ENCODE measurements around the gene CFAP221.
"Not testable (repeated sequence)": the region's sequence is repeated elsewhere in the genome, so short reads cannot be mapped to it uniquely, and the experiment has no call there.

Gene CFAP221

GRCh38 chr2:119617455-119617854, 73.2 kb downstream of the CFAP221 start:
- POLR2A ChIA-PET: no interaction called here
- no peak for DNase-seq (ENCODE audit: extremely low spot score)
- CTCF ChIA-PET: no interaction called here

GRCh38 chr2:119618725-119619124, 74.5 kb downstream of the CFAP221 start:
- DNase-seq (ENCODE audit: extremely low spot score); POLR2A ChIA-PET; CTCF ChIA-PET: not testable (repeated sequence)

More at GRCh38 chr2:119617455-119617854, 73.2 kb downstream of the CFAP221 start:
- no peak for TF ChIP-seq CTCF (IDR thresholded peaks at IDR 0.05; ENCODE audit: control extremely low read depth, extremely low read depth, low read depth, missing control alignments)

- CTCF ChIA-PET: interaction anchor here (0.7 to 1.5 kb wide), 2 partner anchors 9 to 17 kb away, joined by 3 to 4 read pairs; no protein-coding TSS in a partner anchor
- TF ChIP-seq CTCF (IDR thresholded peaks at IDR 0.05; ENCODE audit: control extremely low read depth, extremely low read depth, low read depth, missing control alignments): no peak
- DNase-seq (ENCODE audit: extremely low spot score): no peak
- POLR2A ChIA-PET: no interaction called here
Measured at GRCh38 chr2:119625226-119625625, 81.0 kb downstream of the CFAP221 start.

GRCh38 chr2:119629323-119629825, 85.1 kb downstream of the CFAP221 start:
- CTCF ChIA-PET: interaction anchor here (2.5 kb wide), 1 partner anchor 12 kb away, joined by 12 read pairs; no protein-coding TSS in a partner anchor
- DNase-seq (ENCODE audit: extremely low spot score): no peak
- POLR2A ChIA-PET: no interaction called here
- no peak for TF ChIP-seq CTCF (IDR thresholded peaks at IDR 0.05; ENCODE audit: control extremely low read depth, extremely low read depth, low read depth, missing control alignments)

- DNase-seq (ENCODE audit: extremely low spot score): no peak
- TF ChIP-seq CTCF (IDR thresholded peaks at IDR 0.05; ENCODE audit: control extremely low read depth, extremely low read depth, low read depth, missing control alignments): no peak
- ChIA-PET CTCF (interaction anchor here (2.5 kb wide), 1 partner anchor 11 kb away, joined by 12 read pairs; no protein-coding TSS in a partner anchor), POLR2A (no interaction called here)
Measured at GRCh38 chr2:119630121-119630520, 85.9 kb downstream of the CFAP221 start.

- ChIA-PET POLR2A (no interaction called here), CTCF (interaction anchor here (1.0 kb wide), 2 partner anchors 538 to 676 kb away, joined by 3 read pairs; no protein-coding TSS in a partner anchor)
- no peak for DNase-seq (ENCODE audit: extremely low spot score)
- no peak for TF ChIP-seq CTCF (IDR thresholded peaks at IDR 0.05; ENCODE audit: control extremely low read depth, extremely low read depth, low read depth, missing control alignments)
Measured at GRCh38 chr2:119637371-119637770, 93.1 kb downstream of the CFAP221 start.

GRCh38 chr2:119638246-119638645, 94.0 kb downstream of the CFAP221 start:
- ChIA-PET CTCF (interaction anchor here (1.0 kb wide), 2 partner anchors 31 to 537 kb away, joined by 3 read pairs; no protein-coding TSS in a partner anchor), POLR2A (no interaction called here)
- DNase-seq (ENCODE audit: extremely low spot score): no peak
- no peak for TF ChIP-seq CTCF (IDR thresholded peaks at IDR 0.05; ENCODE audit: control extremely low read depth, extremely low read depth, low read depth, missing control alignments)
